Measurements from ENCODE around the gene VCAN.

DNA sequence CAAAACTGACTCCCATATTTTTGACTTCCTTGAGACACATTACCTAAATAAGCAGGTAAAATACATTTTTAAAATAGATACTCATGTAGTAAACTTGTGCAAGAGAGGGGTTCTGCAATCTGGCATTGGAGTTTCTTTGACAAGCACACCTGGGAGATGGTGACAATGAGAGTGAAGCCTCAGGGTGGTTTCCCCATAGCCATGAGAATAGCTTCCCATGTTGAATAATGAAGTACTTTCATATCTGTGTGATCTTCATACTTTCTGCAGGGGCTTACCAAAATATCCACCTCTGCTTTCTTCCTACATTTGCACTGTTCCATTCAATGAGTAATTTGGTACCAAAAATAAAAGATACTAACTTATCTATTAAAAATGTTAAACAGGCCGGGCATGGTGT lies 44.7 kb upstream of the VCAN start:
- TF ChIP-seq, protein P1, sequence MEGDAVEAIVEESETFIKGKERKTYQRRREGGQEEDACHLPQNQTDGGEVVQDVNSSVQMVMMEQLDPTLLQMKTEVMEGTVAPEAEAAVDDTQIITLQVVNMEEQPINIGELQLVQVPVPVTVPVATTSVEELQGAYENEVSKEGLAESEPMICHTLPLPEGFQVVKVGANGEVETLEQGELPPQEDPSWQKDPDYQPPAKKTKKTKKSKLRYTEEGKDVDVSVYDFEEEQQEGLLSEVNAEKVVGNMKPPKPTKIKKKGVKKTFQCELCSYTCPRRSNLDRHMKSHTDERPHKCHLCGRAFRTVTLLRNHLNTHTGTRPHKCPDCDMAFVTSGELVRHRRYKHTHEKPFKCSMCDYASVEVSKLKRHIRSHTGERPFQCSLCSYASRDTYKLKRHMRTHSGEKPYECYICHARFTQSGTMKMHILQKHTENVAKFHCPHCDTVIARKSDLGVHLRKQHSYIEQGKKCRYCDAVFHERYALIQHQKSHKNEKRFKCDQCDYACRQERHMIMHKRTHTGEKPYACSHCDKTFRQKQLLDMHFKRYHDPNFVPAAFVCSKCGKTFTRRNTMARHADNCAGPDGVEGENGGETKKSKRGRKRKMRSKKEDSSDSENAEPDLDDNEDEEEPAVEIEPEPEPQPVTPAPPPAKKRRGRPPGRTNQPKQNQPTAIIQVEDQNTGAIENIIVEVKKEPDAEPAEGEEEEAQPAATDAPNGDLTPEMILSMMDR (IDR thresholded peaks at IDR 0.05) = no peak
- TF ChIP-seq POLR2A (IDR thresholded peaks at IDR 0.05) = no peak

All from uterus (tissue), 2 donors.